ENCODE measurements around the gene TPX2. TPM values are rescaled to one million over a fixed set of nuclear protein-coding genes. Genes with fewer than 3 reads are reported as not detected.

Gene TPX2
- total and polyA plus RNA-seq, 2 of the 8 experiments (the other 6 are each of a cell fraction or from before 2014, with no cell fraction given) = 43.6 to 125 TPM

DNA sequence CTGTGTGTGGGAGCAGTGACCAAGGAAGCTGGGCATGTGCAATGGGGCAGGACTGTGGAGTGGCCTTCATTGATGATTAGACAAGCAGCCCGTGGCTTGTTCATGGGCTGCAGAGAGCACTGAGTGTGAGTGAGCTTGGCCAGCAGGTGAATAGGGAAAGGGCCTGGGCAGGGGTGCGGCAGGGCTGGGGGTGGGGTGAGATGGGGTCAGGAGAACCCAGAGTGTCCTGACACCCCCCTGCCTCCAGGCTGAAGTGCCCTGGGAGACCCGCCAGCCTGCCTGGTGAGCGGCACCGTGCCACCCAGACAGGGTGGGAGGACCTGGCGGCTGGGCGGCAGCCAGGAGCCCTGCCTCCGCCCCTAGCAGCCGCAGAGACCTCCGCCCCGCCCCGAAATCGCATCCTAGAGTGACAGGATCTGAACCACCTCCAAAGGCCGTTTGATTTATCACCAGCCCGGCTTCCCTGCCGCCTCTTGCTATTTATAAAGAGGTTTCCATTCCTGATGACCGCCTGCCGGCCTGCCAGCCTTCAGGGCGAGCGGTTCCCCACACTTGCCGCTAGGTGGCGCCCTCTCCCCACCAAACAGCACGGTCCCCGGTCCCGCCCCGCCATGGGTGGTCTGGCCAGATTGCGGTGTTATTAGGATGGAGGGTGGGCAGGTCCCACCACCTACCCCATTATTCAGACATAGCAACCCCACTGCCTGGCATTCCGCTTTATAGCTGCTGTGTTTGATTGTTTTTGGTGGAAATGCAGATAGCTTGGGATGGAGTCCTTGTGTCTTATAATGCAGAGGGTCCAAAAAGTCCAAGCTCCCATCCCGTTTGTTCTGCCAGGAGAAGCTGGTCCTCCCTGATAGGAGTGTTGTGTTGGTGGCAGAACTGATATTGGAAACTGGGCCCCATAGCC, 83.6 kb downstream of the TPX2 start:
- Histone ChIP-seq H4K8ac (ENCODE audit: extremely low read depth, insufficient read depth, low read length) (peak overlapping the region; percentile 43; the same call in 1 of the 2 replicates), H3K56ac (replicated peaks; ENCODE audit: insufficient read length, low read depth, low read length) (peak overlapping the region; percentile 13), H3K27me3 (replicated peaks in 1 of 4; ENCODE audit: control insufficient read depth in 3 of 4, extremely low read depth in 1 of 4, insufficient read depth in 3 of 4, low read length in 3 of 4) (no peaks in the 10 kb centered on the region), H3K4ac (replicated peaks; ENCODE audit: insufficient read length, low read depth, low read length) (no peak overlapping the region), H3K36me3 (ENCODE audit: control insufficient read depth in 2 of 4, insufficient read depth in 4 of 4, low read length in 3 of 4) (no peaks in the 10 kb centered on the region), H2AK5ac (ENCODE audit: low read depth, low read length) (no peak overlapping the region), H3K23me2 (ENCODE audit: low read depth, low read length) (no peaks in the 10 kb centered on the region), H3K18ac (ENCODE audit: extremely low read depth, low read length) (no peak overlapping the region; the same call in 1 of the 2 replicates), H3K79me2 (ENCODE audit: control insufficient read depth in 1 of 2, insufficient read depth in 2 of 2, low read length in 2 of 2) (no peaks in the 10 kb centered on the region), H3K9ac (replicated peaks in 1 of 4; ENCODE audit: extremely low read depth in 1 of 4, low read depth in 3 of 4, low read length in 3 of 4) (no peak overlapping the region), H2BK120ac (replicated peaks; ENCODE audit: low read depth, low read length) (no peak overlapping the region), H3K4me3 (ENCODE audit: extremely low read depth in 1 of 4, insufficient read depth in 2 of 4, low read depth in 3 of 4, low read length in 4 of 4) (peak overlapping the region in 2 of 4 experiments; percentile 5 to 35; a peak in 2 of 8 replicates), H3K23ac (ENCODE audit: insufficient read length) (no peak overlapping the region), H3K4me1 (replicated peaks in 1 of 4; ENCODE audit: control insufficient read depth in 3 of 4, insufficient read depth in 4 of 4, low read length in 3 of 4) (peaks cover 0 to 8% (median 2%) of the 10 kb centered on the region in 4 experiments; a peak in 4 of 7 replicates), H4K91ac (replicated peaks; ENCODE audit: insufficient read length, low read length) (no peak overlapping the region), H2AFZ (ENCODE audit: low read length) (no peak overlapping the region), H3K4me2 (ENCODE audit: insufficient read depth in 1 of 2, low read depth in 2 of 2, low read length in 2 of 2) (peak overlapping the region in 1 of 2 experiments; percentile 59; a peak in 2 of 4 replicates), H4K20me1 (replicated peaks in 1 of 2; ENCODE audit: control insufficient read depth in 1 of 2, insufficient read depth in 2 of 2, low read length in 2 of 2) (no peaks in the 10 kb centered on the region), H2BK5ac (ENCODE audit: low read depth, low read length) (no peak overlapping the region), H3K9me3 (ENCODE audit: insufficient read depth in 2 of 2, low read depth in 1 of 2, low read length in 1 of 2) (no peaks in the 10 kb centered on the region), H3K27ac (ENCODE audit: low read depth, low read length) (no peak overlapping the region), H2BK12ac (ENCODE audit: low read depth, low read length) (no peak overlapping the region), H4K5ac (ENCODE audit: insufficient read length, low read depth, low read length) (no peak overlapping the region), H2BK20ac (ENCODE audit: low read length) (no peak overlapping the region), H3K79me1 (ENCODE audit: low read depth, low read length) (no peaks in the 10 kb centered on the region), H2BK15ac (ENCODE audit: low read length) (no peak overlapping the region), H3K14ac (ENCODE audit: insufficient read length) (no peak overlapping the region)
- ChIA-PET CTCF (ENCODE audit: partially characterized antibody) (interaction anchor here (0.6 to 6.6 kb wide), 44 partner anchors 7 to 830 kb away, joined by 3 to 73 read pairs (median 4); partner anchors contain the start of genes FOXS1, PDRG1 and XKR7), POLR2A (ENCODE audit: partially characterized antibody) (interaction anchor here (1.0 to 1.3 kb wide), 3 partner anchors 9 to 195 kb away, joined by 3 read pairs; no protein-coding TSS in a partner anchor)
- DNase-seq (ENCODE audit: low read depth in 1 of 2, low spot score in 2 of 2) (peak; percentile 49 to 97), FAIRE-seq (peak; percentile 73)
- 17% methylated on average over 28 of the region's 29 CpGs; no CpG with 5 or more reads in 1 of the 2 experiments for WGBS, 2 experiments (ENCODE audit: extremely low coverage in 1 of 2, insufficient coverage in 1 of 2, insufficient read length in 1 of 2, insufficient replicate concordance in 2 of 2, low coverage in 1 of 2, low lambda C conversion rate in 2 of 2, missing lambda C conversion rate in 1 of 2)
- TF ChIP-seq SUZ12 (IDR thresholded peaks at IDR 0.05; ENCODE audit: low read length) (no peak), POLR2AphosphoS5 (IDR thresholded peaks at IDR 0.05; ENCODE audit: low read depth, low read length) (no peak), USF2 (IDR thresholded peaks at IDR 0.05; ENCODE audit: low read length) (0 out of 2 replicates have a peak, but pooled peaks have one; percentile 33), RXRA (IDR thresholded peaks at IDR 0.05; ENCODE audit: insufficient read depth, low read depth, low read length) (no peak), CTCF (IDR thresholded peaks at IDR 0.05; ENCODE audit: control extremely low read depth in 1 of 3, insufficient read depth in 1 of 3, low read depth in 1 of 3, low read length in 3 of 3) (peak; percentile 97 to 100 (median 98))
- TF ChIP-seq, protein P1, sequence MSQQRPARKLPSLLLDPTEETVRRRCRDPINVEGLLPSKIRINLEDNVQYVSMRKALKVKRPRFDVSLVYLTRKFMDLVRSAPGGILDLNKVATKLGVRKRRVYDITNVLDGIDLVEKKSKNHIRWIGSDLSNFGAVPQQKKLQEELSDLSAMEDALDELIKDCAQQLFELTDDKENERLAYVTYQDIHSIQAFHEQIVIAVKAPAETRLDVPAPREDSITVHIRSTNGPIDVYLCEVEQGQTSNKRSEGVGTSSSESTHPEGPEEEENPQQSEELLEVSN (IDR thresholded peaks at IDR 0.05) = 0 out of 2 replicates have a peak, but pooled peaks have one; percentile 18
